HG02943 (cell line): Measurements from ENCODE around the gene LRRC52.

Source experiments
- ATAC-seq: cut with Tn5 transposase; IDR thresholded peaks from one replicate; pipeline ENCODE4 v1.9.1; 2021; ENCODE audit warnings: mild to moderate bottlenecking, low read depth, moderate library complexity; ENCODE audit not compliant: unreplicated experiment

Gene LRRC52

GRCh38 chr1:165543532-165544438 is at the start of gene LRRC52:
LRRC52 (plus strand) TSS chr1:165544000; CDS start chr1:165544297, 297 bp downstream.
- ATAC-seq = no peak

- ATAC-seq = no peak
Observed at GRCh38 chr1:165494949-165495857, 48.6 kb upstream of the LRRC52 start.

GRCh38 chr1:165495858-165496205 is 48.0 kb upstream of the LRRC52 start:
- ATAC-seq = no peak

- ATAC-seq = no peak
Observed at GRCh38 chr1:165496501-165496900, 47.3 kb upstream of the LRRC52 start.

DNA sequence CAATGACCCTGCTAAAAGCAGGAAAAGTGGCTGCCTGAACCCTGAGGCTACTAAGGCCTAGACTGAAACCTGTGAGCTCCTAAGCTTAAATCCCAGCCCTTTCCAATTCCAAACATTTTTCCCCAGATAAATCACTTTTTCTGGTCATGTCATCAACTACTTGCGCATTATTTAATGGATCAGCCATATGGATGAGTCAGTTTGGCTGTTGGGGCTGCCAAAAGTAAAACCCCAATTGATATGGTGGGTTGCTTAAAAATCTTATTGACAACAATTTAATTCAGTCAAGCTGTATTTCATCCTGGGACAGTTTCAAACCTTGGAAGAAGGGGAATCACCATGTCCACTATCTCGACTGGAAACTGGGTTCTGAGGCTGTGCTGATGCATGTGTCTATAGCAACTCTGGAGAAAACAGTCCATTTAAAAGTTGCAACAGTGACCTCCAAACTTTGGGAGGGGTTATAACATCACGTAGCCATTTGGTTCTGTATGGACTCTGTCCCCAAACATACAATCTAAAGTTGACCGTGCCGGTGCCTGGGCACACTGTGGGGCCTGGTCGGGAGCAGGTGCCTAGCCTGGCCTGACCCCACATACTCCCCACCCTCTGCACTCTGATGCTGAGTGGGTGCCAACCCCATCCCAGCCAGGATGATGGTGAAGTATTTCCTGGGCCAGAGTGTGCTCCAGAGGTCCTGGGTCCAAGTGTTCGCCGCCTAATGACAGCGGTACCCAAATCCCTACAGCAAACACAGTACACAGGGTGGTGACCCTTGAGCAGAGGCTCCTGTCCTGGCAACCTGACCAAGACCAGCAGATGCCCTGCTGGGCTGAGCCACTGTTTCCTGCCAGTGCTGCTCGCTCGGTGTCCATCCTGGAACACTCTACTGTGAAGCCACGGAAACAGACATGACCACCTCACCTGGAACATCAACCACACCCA is 46.5 kb upstream of the LRRC52 start:
- no peak for ATAC-seq

- ATAC-seq = no peak
Observed at GRCh38 chr1:165501330-165501969, 42.4 kb upstream of the LRRC52 start.

GRCh38 chr1:165501970-165502348 is 41.8 kb upstream of the LRRC52 start:
- no peak for ATAC-seq

DNA sequence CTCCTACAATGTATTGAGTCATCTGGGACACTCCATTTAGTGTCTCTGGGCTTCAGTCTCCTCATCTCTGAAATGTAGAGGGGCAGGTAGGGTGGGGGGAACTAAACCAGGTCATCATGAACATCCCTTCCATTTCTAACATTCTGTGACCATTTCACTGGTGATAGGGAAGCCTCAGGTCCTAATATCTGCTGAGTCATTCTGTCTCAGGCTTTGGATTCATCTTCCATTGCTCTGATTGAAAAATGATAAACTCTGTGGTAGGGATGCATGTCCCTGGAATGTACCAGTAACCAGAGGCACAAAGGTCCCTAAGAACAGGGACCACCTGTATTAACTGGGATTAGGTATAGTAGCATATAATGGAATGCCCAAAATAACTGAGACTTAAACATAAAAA is 36.2 kb upstream of the LRRC52 start:
- ATAC-seq = no peak

- ATAC-seq = no peak
Observed at GRCh38 chr1:165508291-165508690, 35.5 kb upstream of the LRRC52 start.

DNA sequence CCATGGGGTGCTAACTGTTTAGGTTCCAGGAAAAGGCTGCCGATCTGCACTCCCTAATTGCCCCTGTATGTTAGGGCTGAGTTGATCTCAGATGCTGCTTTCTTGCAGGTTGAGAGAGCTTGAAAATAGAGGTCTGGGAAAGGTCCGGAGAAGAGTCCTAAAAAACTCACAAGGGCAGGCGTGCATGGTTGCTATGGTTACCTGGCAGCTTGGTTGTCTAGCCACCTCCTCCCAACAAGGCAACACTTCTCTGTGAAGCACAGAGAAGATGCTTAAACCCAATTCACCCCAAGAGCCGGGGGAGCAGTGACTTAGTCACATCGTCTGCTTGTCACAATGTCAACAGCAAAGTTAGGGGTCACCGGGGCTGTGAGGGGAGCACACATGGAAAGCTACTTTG is 31.0 kb upstream of the LRRC52 start:
- ATAC-seq = no peak

GRCh38 chr1:165516469-165516868 is 27.3 kb upstream of the LRRC52 start:
- no peak for ATAC-seq

- ATAC-seq = no peak
Observed at GRCh38 chr1:165520646-165521045, 23.2 kb upstream of the LRRC52 start.

- no peak for ATAC-seq
Observed at GRCh38 chr1:165524639-165525285, 19.0 kb upstream of the LRRC52 start.

DNA sequence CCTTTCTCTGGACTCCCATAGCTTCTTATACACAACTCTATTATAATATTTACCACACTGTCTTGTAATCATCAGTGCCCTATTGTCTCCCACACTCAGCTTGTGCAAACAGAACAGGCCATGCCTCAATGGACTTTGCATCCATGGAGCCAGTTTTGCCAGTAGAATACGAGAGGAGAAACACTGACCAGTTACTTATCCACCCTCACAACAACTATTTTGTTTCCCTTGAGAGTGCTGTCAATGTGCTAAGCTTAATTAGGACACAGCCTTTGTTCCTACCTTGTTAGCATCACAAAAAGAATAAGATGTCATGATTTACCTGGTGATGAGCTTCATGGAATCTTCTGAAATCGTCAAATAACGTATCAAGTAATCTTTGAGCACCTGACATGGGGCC is 18.1 kb upstream of the LRRC52 start:
- ATAC-seq = no peak

DNA sequence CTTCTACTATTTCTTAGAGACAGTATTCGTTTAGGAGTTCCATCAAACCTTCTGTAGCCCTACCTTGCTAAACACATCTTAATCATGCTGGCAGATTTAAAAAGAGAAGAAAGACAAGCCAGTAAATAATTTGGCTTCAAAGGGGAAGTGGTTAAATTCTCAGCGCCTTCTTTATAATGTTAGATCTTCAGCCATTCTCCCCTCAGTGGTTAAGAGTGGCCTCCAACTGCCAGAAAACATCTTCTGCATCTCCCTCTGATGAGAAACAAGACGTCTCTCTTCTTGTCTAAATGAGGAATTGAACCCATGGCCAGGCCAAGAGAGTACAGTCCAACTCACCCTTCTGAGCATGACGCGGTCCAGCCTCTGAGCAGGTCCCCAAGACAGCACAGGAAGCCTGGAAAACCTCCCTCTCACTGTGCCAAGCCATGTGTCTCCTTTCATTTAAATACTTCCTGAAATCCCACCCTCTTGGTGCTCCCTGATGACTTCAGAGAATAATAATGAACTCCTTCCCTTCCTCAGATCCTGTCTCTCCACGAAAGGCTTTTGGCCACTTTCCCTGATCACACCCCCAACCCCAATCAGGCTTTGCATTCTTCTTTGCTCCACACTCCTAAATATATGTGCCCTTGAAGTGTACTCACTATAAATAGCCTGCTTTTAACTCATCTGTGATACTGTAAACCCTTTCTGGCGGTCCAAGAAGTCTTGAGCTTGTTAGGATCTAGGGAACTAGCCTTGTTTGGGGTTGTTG is 16.4 kb upstream of the LRRC52 start:
- no peak for ATAC-seq

GRCh38 chr1:165531021-165531420 is 12.8 kb upstream of the LRRC52 start:
- ATAC-seq = no peak

DNA sequence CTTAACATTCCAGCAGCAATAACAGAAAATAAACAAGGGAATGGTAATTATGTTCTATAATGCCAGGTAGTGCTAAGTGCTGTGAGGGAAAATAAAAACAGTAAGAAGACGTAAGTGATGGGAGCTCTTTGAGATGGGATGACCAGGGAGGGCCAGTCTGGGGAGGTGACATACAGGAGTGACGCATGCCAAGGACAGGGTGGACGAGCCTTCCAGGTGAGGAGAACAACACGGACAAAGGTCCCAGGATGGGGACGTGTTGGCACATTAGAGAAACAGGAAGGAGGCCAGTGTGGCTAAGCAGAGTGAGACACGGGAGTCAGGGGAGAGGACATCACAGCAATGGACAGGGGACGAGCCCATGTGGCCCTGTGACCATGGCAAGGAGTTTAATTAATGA is 11.7 kb upstream of the LRRC52 start:
- no peak for ATAC-seq

DNA sequence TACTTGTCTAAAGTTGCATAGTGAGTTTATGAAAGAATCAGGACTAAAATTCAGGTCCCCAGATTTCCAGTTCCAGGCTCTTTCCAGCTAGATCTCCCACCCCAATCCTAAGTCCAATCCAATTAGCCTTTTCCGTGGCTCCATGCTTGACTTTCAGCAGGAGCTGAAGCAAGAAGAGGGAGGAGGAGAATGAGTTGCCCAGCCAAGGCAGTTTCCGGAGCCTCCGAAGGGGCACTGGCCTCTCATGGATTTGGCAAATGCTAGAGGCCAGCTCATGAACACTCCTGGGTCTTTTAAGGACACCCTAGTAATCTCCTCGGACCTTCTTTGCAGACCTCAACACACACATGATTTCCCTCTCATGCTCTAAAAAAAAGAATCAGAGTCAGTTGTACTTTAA is 10.5 kb upstream of the LRRC52 start:
- ATAC-seq = no peak

DNA sequence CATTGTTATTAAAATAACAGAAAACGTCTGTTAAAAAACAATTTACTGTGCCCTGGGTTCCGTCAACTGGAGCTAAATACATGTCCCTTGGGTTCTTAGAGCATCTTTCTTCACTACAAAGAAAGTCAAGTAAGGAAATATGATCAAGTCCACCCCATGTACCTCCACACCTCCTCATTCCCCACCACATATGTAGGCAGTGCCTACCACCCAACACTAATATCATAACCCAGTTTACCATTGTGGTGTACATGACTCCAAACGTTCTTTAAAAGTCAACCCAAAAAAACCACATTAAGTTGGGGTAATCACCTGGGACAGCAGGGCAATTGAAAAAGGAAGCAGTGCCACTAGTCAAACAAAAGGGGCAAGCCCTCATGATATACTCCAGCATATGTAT is 7.8 kb upstream of the LRRC52 start:
- ATAC-seq = no peak
